Adipocyte (in vitro differentiated cells): ENCODE results near the gene CMTM7.

Experiments used
- DNase-seq: peaks from one replicate; pipeline ENCODE4 v3.0.0-alpha.2; 2015; ENCODE audit warnings: low read depth
- H3K27me3 ChIP-seq: replicated peaks from 2 replicates; pipeline ENCODE4 v1.7.0; 2013; ENCODE audit warnings: mild to moderate bottlenecking, low read length, moderate library complexity; ENCODE audit not compliant: control insufficient read depth, insufficient read depth
- H3K36me3 ChIP-seq: 2 replicates; pipeline ENCODE4 v1.7.0; 2013; ENCODE audit warnings: low read length, mild to moderate bottlenecking, moderate library complexity; ENCODE audit not compliant: control insufficient read depth, insufficient read depth, severe bottlenecking
- H3K4me1 ChIP-seq: 2 replicates; pipeline ENCODE4 v1.7.0; 2013; ENCODE audit warnings: mild to moderate bottlenecking, low read length, moderate library complexity; ENCODE audit not compliant: control insufficient read depth, insufficient read depth
- H3K4me3 ChIP-seq: 2 replicates; pipeline ENCODE4 v1.7.0; 2013; ENCODE audit warnings: mild to moderate bottlenecking, low read length, moderate library complexity
- H3K9ac ChIP-seq: 2 replicates; pipeline ENCODE4 v1.7.0; 2013; ENCODE audit warnings: mild to moderate bottlenecking, low read length, moderate library complexity
- H3K9me3 ChIP-seq: 2 replicates; pipeline ENCODE4 v1.7.0; 2013; ENCODE audit warnings: mild to moderate bottlenecking, low read length, moderate library complexity; ENCODE audit not compliant: control insufficient read depth

The CMTM7 gene

GRCh38 chr3:32500880-32501782, 109.5 kb downstream of the CMTM7 start:
- H3K9me3 ChIP-seq = no peaks in the 10 kb centered on the region
- peak; percentile 35 for DNase-seq
- H3K4me1 ChIP-seq = peaks cover 12% of the 10 kb centered on the region
- H3K27me3 ChIP-seq = no peaks in the 10 kb centered on the region
- H3K9ac ChIP-seq = peak overlapping the region; percentile 96
- H3K4me3 ChIP-seq = peak overlapping the region; percentile 88
- H3K36me3 ChIP-seq = peaks cover 2% of the 10 kb centered on the region

GRCh38 chr3:32501783-32502117, 110.1 kb downstream of the CMTM7 start:
- Histone ChIP-seq H3K9ac (peak overlapping the region; percentile 96), H3K4me3 (peak overlapping the region; percentile 88), H3K9me3 (no peaks in the 10 kb centered on the region), H3K36me3 (peaks cover 2% of the 10 kb centered on the region), H3K27me3 (no peaks in the 10 kb centered on the region), H3K4me1 (peaks cover 12% of the 10 kb centered on the region)
- DNase-seq = no peak

- peak within 1 kb of the TSS; percentile 88 for H3K4me3 ChIP-seq
- peak within 1 kb of the TSS; percentile 96 for H3K9ac ChIP-seq
- no peaks in the 10 kb centered on the region for H3K9me3 ChIP-seq
- no peaks in the 10 kb centered on the region for H3K27me3 ChIP-seq
- peak; percentile 95 for DNase-seq
- peaks cover 2% of the 10 kb centered on the region for H3K36me3 ChIP-seq
- H3K4me1 ChIP-seq = peaks cover 12% of the 10 kb centered on the region
Measured at GRCh38 chr3:32502118-32502945, 110.7 kb downstream of the CMTM7 start, which contains the start of gene CMTM6. TSS of gene CMTM6 (minus strand) at chr3:32502852. CDS start at chr3:32502745, 107 bp downstream.

- peak overlapping the region; percentile 88 for H3K4me3 ChIP-seq
- peaks cover 2% of the 10 kb centered on the region for H3K36me3 ChIP-seq
- no peak for DNase-seq
- peaks cover 12% of the 10 kb centered on the region for H3K4me1 ChIP-seq
- peak overlapping the region; percentile 96 for H3K9ac ChIP-seq
- H3K27me3 ChIP-seq = no peaks in the 10 kb centered on the region
- H3K9me3 ChIP-seq = no peaks in the 10 kb centered on the region
Measured at GRCh38 chr3:32502946-32503286, 111.3 kb downstream of the CMTM7 start.
